Hepatic stellate cell (primary cell): ENCODE measurements around the gene RAB5A.
A peak's percentile ranks its signal among the peaks of the same experiment; 100 is the strongest.
"Not testable (repeated sequence)": the region's sequence is repeated elsewhere in the genome, so short reads cannot be mapped to it uniquely, and the experiment has no call there.

Source experiments
- DNase-seq: peaks from one replicate; pipeline ENCODE4 v3.0.0; 2011; ENCODE audit warnings: low spot score

RAB5A gene

GRCh38 chr3:19947549-19948225 lies 790 bp downstream of the RAB5A start:
- peak; percentile 59 for DNase-seq

- no peak for DNase-seq
Observed at GRCh38 chr3:19948226-19948591, 1.3 kb downstream of the RAB5A start.

- no peak for DNase-seq
Observed at GRCh38 chr3:19950316-19950715, 3.4 kb downstream of the RAB5A start.

GRCh38 chr3:19954676-19955075 lies 7.8 kb downstream of the RAB5A start:
- DNase-seq: no peak

- not testable (repeated sequence) for DNase-seq
Observed at GRCh38 chr3:19957354-19957753, 10.5 kb downstream of the RAB5A start.

GRCh38 chr3:19959505-19959904 lies 12.6 kb downstream of the RAB5A start:
- DNase-seq: no peak

GRCh38 chr3:19960696-19961095 lies 13.8 kb downstream of the RAB5A start:
- DNase-seq: no peak

- DNase-seq: no peak
Observed at GRCh38 chr3:19961960-19962359, 15.1 kb downstream of the RAB5A start.

- DNase-seq: no peak
Observed at GRCh38 chr3:19967208-19967607, 20.3 kb downstream of the RAB5A start.

GRCh38 chr3:19967812-19968211 lies 20.9 kb downstream of the RAB5A start:
- DNase-seq: no peak

GRCh38 chr3:19970327-19970726 lies 23.4 kb downstream of the RAB5A start:
- no peak for DNase-seq

- DNase-seq: no peak
Observed at GRCh38 chr3:19972054-19972453, 25.2 kb downstream of the RAB5A start.

GRCh38 chr3:19988904-19989303 lies 42.0 kb downstream of the RAB5A start:
- not testable (repeated sequence) for DNase-seq

- no peak for DNase-seq
Observed at GRCh38 chr3:19994796-19995195, 47.9 kb downstream of the RAB5A start.

- DNase-seq: no peak
Observed at GRCh38 chr3:19997502-19997901, 50.6 kb downstream of the RAB5A start.

- no peak for DNase-seq
Observed at GRCh38 chr3:20001932-20002331, 55.0 kb downstream of the RAB5A start.

- DNase-seq: no peak
Observed at GRCh38 chr3:20007960-20008359, 61.1 kb downstream of the RAB5A start.

GRCh38 chr3:20008646-20009045 lies 61.7 kb downstream of the RAB5A start:
- DNase-seq: no peak

GRCh38 chr3:20012164-20012563 lies 65.3 kb downstream of the RAB5A start, which contains the start of gene PP2D1:
PP2D1 (minus strand) TSS chr3:20012264; CDS start chr3:20012072, 192 bp downstream.
- no peak for DNase-seq

GRCh38 chr3:20013396-20013795 lies 66.5 kb downstream of the RAB5A start:
- no peak for DNase-seq

GRCh38 chr3:20015525-20015924 lies 68.6 kb downstream of the RAB5A start:
- DNase-seq: no peak

- DNase-seq: not testable (repeated sequence)
Observed at GRCh38 chr3:20016076-20016475, 69.2 kb downstream of the RAB5A start.

- DNase-seq: no peak
Observed at GRCh38 chr3:20022954-20023622, 76.2 kb downstream of the RAB5A start.
